ENCODE results near the gene EEF2KMT.
"Not testable (repeated sequence)": the region's sequence is repeated elsewhere in the genome, so short reads cannot be mapped to it uniquely, and the experiment has no call there.

The EEF2KMT gene

DNA sequence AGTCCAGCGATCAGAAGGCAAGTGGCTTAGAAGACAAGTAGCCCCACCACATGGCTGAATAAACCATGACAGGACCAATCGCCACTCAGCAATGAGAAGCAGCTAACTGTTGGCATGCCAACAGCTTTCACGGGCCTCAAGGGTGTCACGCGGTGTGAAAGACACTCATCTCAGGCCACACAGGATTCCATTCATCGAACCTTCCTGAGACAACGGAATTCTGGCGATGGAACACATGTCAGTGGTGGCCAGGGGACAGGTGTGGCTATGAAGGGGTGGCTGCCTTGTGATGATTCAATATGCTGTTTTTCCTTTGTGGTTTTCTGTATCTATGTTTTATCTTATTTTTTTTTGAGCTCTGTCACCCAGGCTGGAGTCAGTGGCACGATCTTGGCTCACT, 7.0 kb downstream of the EEF2KMT start:
- not testable (repeated sequence) for H3K4me1 ChIP-seq (ENCODE audit: control insufficient read depth in 2 of 2, insufficient read depth in 1 of 2, low read depth in 1 of 2, low read length in 2 of 2); H2BK120ac ChIP-seq (ENCODE audit: low read depth, low read length); H2BK12ac ChIP-seq (ENCODE audit: low read length); H2AK5ac ChIP-seq (ENCODE audit: low read depth, low read length); H3K14ac ChIP-seq (ENCODE audit: low read length); H4K91ac ChIP-seq (ENCODE audit: low read depth, low read length, poor library complexity); H2BK15ac ChIP-seq (ENCODE audit: low read length); H3K4me3 ChIP-seq (ENCODE audit: low read length in 2 of 2); H3K9me3 ChIP-seq (replicated peaks in 1 of 2; ENCODE audit: control insufficient read depth in 2 of 2, insufficient read depth in 1 of 2, low read depth in 1 of 2, low read length in 2 of 2); DNase-seq (ENCODE audit: low spot score); H2AFZ ChIP-seq (ENCODE audit: low read length); H2BK5ac ChIP-seq (ENCODE audit: low read length); H4K8ac ChIP-seq (ENCODE audit: low read depth, low read length); H3K23ac ChIP-seq (ENCODE audit: low read depth, low read length, poor library complexity); H3K18ac ChIP-seq (ENCODE audit: low read length); H3K4me2 ChIP-seq (ENCODE audit: insufficient read depth, low read length, poor library complexity, severe bottlenecking); H3K27me3 ChIP-seq (ENCODE audit: control insufficient read depth in 3 of 3, insufficient read depth in 3 of 3, low read depth in 1 of 3, low read length in 3 of 3); H3K79me1 ChIP-seq (ENCODE audit: low read depth, low read length); H3K4ac ChIP-seq (ENCODE audit: low read length); H3K27ac ChIP-seq (replicated peaks; ENCODE audit: low read length)
- Histone ChIP-seq H3K36me3 (replicated peaks in 1 of 2; ENCODE audit: control insufficient read depth in 2 of 2, insufficient read depth in 2 of 2, low read length in 2 of 2) (peaks cover 0 to 24% of the 10 kb centered on the region in 2 donors), H3K9ac (ENCODE audit: low read depth, low read length, poor library complexity) (peak overlapping the region; percentile 21)
- no CpG with 5 or more reads among the region's 9 CpGs for WGBS, 2 donors (ENCODE audit: extremely low coverage in 2 of 2, insufficient read length in 2 of 2, insufficient replicate concordance in 1 of 2)

DNA sequence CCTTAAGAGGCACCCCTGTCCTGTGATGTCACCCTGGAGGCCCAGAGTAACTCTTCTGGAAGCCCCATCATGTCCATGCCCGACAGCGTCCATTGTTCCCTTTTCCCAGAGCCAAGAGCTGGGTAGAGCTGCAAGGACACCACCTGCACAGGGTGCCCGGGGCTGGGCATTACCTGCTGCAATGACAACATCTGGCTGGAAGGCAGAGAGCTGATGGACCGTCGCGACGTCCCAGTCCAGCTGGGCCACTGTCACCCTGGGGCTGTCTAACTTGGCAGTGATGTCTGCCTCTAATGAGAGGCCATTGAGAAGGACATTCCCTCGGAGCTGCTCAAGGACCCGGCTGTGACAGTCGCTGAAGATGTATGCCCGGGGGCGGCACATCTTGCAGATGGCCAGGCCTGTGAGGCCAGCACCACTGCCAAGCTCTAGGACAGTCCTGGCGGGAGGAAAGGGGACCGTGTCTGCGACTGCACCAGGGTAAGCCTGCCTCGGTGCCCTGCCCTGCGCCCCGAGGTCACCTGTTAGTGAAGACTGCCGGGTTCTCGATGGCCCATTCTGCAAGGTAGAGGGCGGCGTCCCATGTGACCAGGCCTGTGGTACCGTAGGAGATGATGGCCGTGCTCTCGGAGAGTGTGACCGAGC, 7.6 kb downstream of the EEF2KMT start:
- H2AFZ ChIP-seq (ENCODE audit: low read length); H2BK120ac ChIP-seq (ENCODE audit: low read depth, low read length); H3K4me3 ChIP-seq (ENCODE audit: low read length in 2 of 2); H3K18ac ChIP-seq (ENCODE audit: low read length); H2BK12ac ChIP-seq (ENCODE audit: low read length); H3K9me3 ChIP-seq (replicated peaks in 1 of 2; ENCODE audit: control insufficient read depth in 2 of 2, insufficient read depth in 1 of 2, low read depth in 1 of 2, low read length in 2 of 2); H3K4me1 ChIP-seq (ENCODE audit: control insufficient read depth in 2 of 2, insufficient read depth in 1 of 2, low read depth in 1 of 2, low read length in 2 of 2); H3K23ac ChIP-seq (ENCODE audit: low read depth, low read length, poor library complexity); H4K8ac ChIP-seq (ENCODE audit: low read depth, low read length); H4K91ac ChIP-seq (ENCODE audit: low read depth, low read length, poor library complexity); H3K27ac ChIP-seq (replicated peaks; ENCODE audit: low read length); H3K14ac ChIP-seq (ENCODE audit: low read length); H2BK15ac ChIP-seq (ENCODE audit: low read length); H3K9ac ChIP-seq (ENCODE audit: low read depth, low read length, poor library complexity); DNase-seq (ENCODE audit: low spot score); H3K79me1 ChIP-seq (ENCODE audit: low read depth, low read length); H3K4ac ChIP-seq (ENCODE audit: low read length); H3K27me3 ChIP-seq (ENCODE audit: control insufficient read depth in 3 of 3, insufficient read depth in 3 of 3, low read depth in 1 of 3, low read length in 3 of 3); H3K4me2 ChIP-seq (ENCODE audit: insufficient read depth, low read length, poor library complexity, severe bottlenecking); H2AK5ac ChIP-seq (ENCODE audit: low read depth, low read length); H2BK5ac ChIP-seq (ENCODE audit: low read length): not testable (repeated sequence)
- WGBS, 2 donors (ENCODE audit: extremely low coverage in 2 of 2, insufficient read length in 2 of 2, insufficient replicate concordance in 1 of 2), result no CpG with 5 or more reads among the region's 26 CpGs
- peaks cover under 1 to 25% of the 10 kb centered on the region in 2 donors for H3K36me3 ChIP-seq (replicated peaks in 1 of 2; ENCODE audit: control insufficient read depth in 2 of 2, insufficient read depth in 2 of 2, low read length in 2 of 2)

DNA sequence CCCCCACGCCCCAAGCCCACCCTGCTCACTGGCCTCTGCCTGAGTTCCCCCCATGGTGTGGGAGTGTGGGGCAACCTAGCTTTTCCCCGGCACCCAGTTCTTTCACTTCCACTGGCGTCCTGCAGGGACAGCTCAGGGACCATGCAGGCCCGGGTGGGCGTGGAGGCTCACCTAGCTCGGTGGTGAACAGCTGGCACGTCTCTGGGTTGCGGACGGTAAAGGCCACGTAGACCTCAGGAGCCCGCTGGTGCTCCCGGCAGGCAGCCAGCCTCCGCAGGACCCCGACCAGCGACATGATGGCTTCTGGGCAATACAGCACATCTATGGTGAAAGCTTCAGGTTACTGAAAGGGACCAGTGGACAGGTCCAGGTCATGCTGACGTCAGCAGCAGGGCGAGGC, 8.7 kb downstream of the EEF2KMT start:
- H2AFZ ChIP-seq (ENCODE audit: low read length); H3K18ac ChIP-seq (ENCODE audit: low read length); H3K27me3 ChIP-seq (ENCODE audit: control insufficient read depth in 3 of 3, insufficient read depth in 3 of 3, low read depth in 1 of 3, low read length in 3 of 3); H2BK5ac ChIP-seq (ENCODE audit: low read length); H3K9me3 ChIP-seq (replicated peaks in 1 of 2; ENCODE audit: control insufficient read depth in 2 of 2, insufficient read depth in 1 of 2, low read depth in 1 of 2, low read length in 2 of 2); H2AK5ac ChIP-seq (ENCODE audit: low read depth, low read length); H3K23ac ChIP-seq (ENCODE audit: low read depth, low read length, poor library complexity); DNase-seq (ENCODE audit: low spot score); H2BK120ac ChIP-seq (ENCODE audit: low read depth, low read length); H3K4me3 ChIP-seq (ENCODE audit: low read length in 2 of 2); H4K8ac ChIP-seq (ENCODE audit: low read depth, low read length); H3K4me2 ChIP-seq (ENCODE audit: insufficient read depth, low read length, poor library complexity, severe bottlenecking); H3K27ac ChIP-seq (replicated peaks; ENCODE audit: low read length); H2BK12ac ChIP-seq (ENCODE audit: low read length); H3K79me1 ChIP-seq (ENCODE audit: low read depth, low read length); H3K4me1 ChIP-seq (ENCODE audit: control insufficient read depth in 2 of 2, insufficient read depth in 1 of 2, low read depth in 1 of 2, low read length in 2 of 2); H3K4ac ChIP-seq (ENCODE audit: low read length); H2BK15ac ChIP-seq (ENCODE audit: low read length); H3K9ac ChIP-seq (ENCODE audit: low read depth, low read length, poor library complexity); H4K91ac ChIP-seq (ENCODE audit: low read depth, low read length, poor library complexity); H3K14ac ChIP-seq (ENCODE audit: low read length): not testable (repeated sequence)
- no CpG with 5 or more reads among the region's 17 CpGs for WGBS, 2 donors (ENCODE audit: extremely low coverage in 2 of 2, insufficient read length in 2 of 2, insufficient replicate concordance in 1 of 2)
- H3K36me3 ChIP-seq (replicated peaks in 1 of 2; ENCODE audit: control insufficient read depth in 2 of 2, insufficient read depth in 2 of 2, low read length in 2 of 2), result peaks cover 3 to 28% of the 10 kb centered on the region in 2 donors

DNA sequence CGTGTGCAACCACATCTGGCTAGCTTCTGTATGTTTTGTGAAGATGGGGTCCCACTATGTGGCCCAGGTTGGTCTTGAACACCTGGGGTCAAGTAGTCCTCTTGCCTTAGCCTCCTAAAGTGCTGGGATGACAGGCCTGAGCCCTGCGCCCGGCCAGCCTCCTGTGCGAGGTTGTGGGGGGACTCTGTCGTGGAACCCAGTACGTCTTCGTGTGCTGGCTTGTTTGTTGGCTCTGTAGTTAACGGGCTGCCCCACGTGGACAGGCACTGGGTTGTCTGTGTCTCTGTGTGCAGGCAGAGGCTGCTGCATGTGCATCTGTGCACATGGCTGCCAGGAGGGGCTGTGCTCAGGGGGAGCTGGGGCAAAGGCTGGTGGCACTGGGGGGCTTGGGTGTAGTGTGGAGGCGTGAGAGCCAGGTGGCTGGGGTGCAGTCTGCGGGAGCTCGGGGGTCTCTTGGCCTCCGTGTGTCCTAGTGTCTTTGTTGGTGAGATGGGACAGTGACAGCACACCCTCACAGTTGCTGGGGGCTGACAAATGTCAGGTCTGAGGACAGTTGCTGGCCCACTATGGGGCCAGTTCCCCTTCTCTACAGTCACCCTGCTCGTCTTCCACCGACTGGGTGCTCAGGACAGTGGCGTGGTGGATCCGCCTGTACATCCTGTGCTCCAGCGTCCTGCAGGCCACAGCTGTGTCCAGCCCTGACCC, 9.4 kb downstream of the EEF2KMT start:
- H3K23ac ChIP-seq (ENCODE audit: low read depth, low read length, poor library complexity); H3K79me1 ChIP-seq (ENCODE audit: low read depth, low read length); H3K18ac ChIP-seq (ENCODE audit: low read length); H4K91ac ChIP-seq (ENCODE audit: low read depth, low read length, poor library complexity); H2BK5ac ChIP-seq (ENCODE audit: low read length); H3K4me2 ChIP-seq (ENCODE audit: insufficient read depth, low read length, poor library complexity, severe bottlenecking); H2AK5ac ChIP-seq (ENCODE audit: low read depth, low read length); H3K4ac ChIP-seq (ENCODE audit: low read length); H4K8ac ChIP-seq (ENCODE audit: low read depth, low read length); H2BK15ac ChIP-seq (ENCODE audit: low read length); H3K9me3 ChIP-seq (replicated peaks in 1 of 2; ENCODE audit: control insufficient read depth in 2 of 2, insufficient read depth in 1 of 2, low read depth in 1 of 2, low read length in 2 of 2); H3K27ac ChIP-seq (replicated peaks; ENCODE audit: low read length); H3K27me3 ChIP-seq (ENCODE audit: control insufficient read depth in 3 of 3, insufficient read depth in 3 of 3, low read depth in 1 of 3, low read length in 3 of 3); H2BK120ac ChIP-seq (ENCODE audit: low read depth, low read length); DNase-seq (ENCODE audit: low spot score); H3K4me3 ChIP-seq (ENCODE audit: low read length in 2 of 2); H3K4me1 ChIP-seq (ENCODE audit: control insufficient read depth in 2 of 2, insufficient read depth in 1 of 2, low read depth in 1 of 2, low read length in 2 of 2); H2AFZ ChIP-seq (ENCODE audit: low read length); H2BK12ac ChIP-seq (ENCODE audit: low read length); H3K9ac ChIP-seq (ENCODE audit: low read depth, low read length, poor library complexity); H3K14ac ChIP-seq (ENCODE audit: low read length): not testable (repeated sequence)
- H3K36me3 ChIP-seq (replicated peaks in 1 of 2; ENCODE audit: control insufficient read depth in 2 of 2, insufficient read depth in 2 of 2, low read length in 2 of 2), result peaks cover 3 to 28% of the 10 kb centered on the region in 2 donors
- WGBS, 2 donors (ENCODE audit: extremely low coverage in 2 of 2, insufficient read length in 2 of 2, insufficient replicate concordance in 1 of 2), result no CpG with 5 or more reads among the region's 18 CpGs

Data from neuronal stem cell (in vitro differentiated cells).